ENCODE results near the gene TRAPPC2L. TPM values are rescaled to one million over a fixed set of nuclear protein-coding genes. Genes with fewer than 3 reads are reported as not detected.

TRAPPC2L gene
- total RNA-seq, 1 experiment from 2014 or later: 94.1 TPM

DNA sequence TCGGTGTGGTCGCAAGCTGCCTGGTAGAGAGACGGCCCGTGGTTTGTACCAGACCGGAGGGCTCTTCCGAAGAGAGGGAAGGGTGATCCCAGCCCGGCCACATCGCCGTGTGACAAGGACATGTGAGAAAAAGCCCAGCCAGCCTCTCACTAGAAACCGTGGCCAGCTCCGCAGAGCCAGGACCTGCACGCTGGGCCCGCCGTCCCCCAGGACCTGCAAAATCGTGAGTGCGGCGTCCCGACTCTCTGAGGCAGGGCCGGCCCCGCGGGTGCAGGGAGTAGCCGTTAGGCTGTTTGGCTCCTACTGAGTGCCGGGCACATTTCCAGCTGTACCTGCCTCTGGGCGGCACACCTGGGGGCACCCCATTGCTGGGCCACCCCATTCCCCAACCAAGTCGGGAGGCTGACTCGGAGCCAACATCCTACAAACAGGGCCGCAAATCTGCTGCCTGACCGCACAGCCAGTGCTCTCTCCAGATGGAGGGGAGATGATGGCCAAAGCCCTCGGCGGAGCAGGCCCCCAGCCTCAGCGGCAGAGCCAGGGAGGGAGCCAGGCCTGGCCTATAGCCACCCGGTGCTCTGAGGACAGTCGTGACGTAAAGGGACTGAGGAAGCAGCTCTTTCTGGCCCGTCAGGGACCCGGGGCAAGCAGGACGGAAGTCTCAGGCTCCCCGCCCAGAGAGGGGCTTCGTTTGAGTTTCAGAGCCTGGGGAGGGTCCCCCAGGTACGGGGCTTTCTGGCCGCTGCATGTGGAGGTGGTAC is 43.2 kb downstream of the TRAPPC2L start:
- Histone ChIP-seq H3K27me3 (ENCODE audit: insufficient read depth, low read length) (no peaks in the 10 kb centered on the region), H2AFZ (ENCODE audit: low read depth, low read length, poor library complexity, severe bottlenecking) (no peak overlapping the region), H3K4me3 (replicated peaks in 1 of 2; ENCODE audit: low read depth in 1 of 2, low read length in 2 of 2) (no peak overlapping the region), H3K9me3 (ENCODE audit: control insufficient read depth in 1 of 2, insufficient read depth in 1 of 2, low read depth in 1 of 2, low read length in 2 of 2) (no peaks in the 10 kb centered on the region), H3K36me3 (ENCODE audit: control insufficient read depth in 1 of 2, insufficient read depth in 2 of 2, low read length in 2 of 2) (no peaks in the 10 kb centered on the region; a peak in 1 of 4 replicates), H3K4me1 (ENCODE audit: control insufficient read depth in 1 of 2, insufficient read depth in 2 of 2, low read length in 2 of 2) (peaks cover 0 to 6% of the 10 kb centered on the region in 2 experiments; a peak in 2 of 4 replicates), H3K4me2 (ENCODE audit: low read length) (no peak overlapping the region), H4K20me1 (ENCODE audit: insufficient read depth) (no peaks in the 10 kb centered on the region), H3K9ac (ENCODE audit: low read length) (no peak overlapping the region), H3K27ac (ENCODE audit: low read depth, low read length) (no peak overlapping the region; the same call in 1 of the 2 replicates), H3K9me2 (ENCODE audit: insufficient read depth) (no peaks in the 10 kb centered on the region), H3K79me2 (ENCODE audit: insufficient read depth, low read length) (no peaks in the 10 kb centered on the region)
- BruUV-seq (replicated peaks): no TSS peak
- no peak for DNase-seq (ENCODE audit: low read depth, low spot score)
- ChIA-PET RAD21 (ENCODE audit: low non-redundant PET in 1 of 2, low total read pairs in 2 of 2, uncharacterized antibody in 2 of 2, unreplicated experiment in 2 of 2) (no interaction called here), POLR2A (no interaction called here), CTCF (no interaction called here)
- no peak for ATAC-seq
- TF ChIP-seq, protein P1, sequence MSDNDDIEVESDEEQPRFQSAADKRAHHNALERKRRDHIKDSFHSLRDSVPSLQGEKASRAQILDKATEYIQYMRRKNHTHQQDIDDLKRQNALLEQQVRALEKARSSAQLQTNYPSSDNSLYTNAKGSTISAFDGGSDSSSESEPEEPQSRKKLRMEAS (IDR thresholded peaks at IDR 0.05): no peak
- TF ChIP-seq EZH2 (IDR thresholded peaks at IDR 0.05) (no peak), EZH2phosphoT487 (IDR thresholded peaks at IDR 0.05; ENCODE audit: borderline replicate concordance) (no peak), CBX3 (IDR thresholded peaks at IDR 0.05; ENCODE audit: low read depth) (no peak), FOSL1 (IDR thresholded peaks at IDR 0.05; ENCODE audit: low read depth) (no peak), YY1 (IDR thresholded peaks at IDR 0.05; ENCODE audit: extremely low read depth, insufficient replicate concordance, low read depth, low read length) (no peak), SP1 (IDR thresholded peaks at IDR 0.05; ENCODE audit: low read depth) (no peak), RAD21 (IDR thresholded peaks at IDR 0.05; ENCODE audit: low read depth) (no peak), SRF (IDR thresholded peaks at IDR 0.05; ENCODE audit: low read depth) (no peak), ZNF274 (IDR thresholded peaks at IDR 0.05; ENCODE audit: low read depth, low read length) (no peak), EGR1 (IDR thresholded peaks at IDR 0.05; ENCODE audit: low read depth) (no peak), TCF7L2 (IDR thresholded peaks at IDR 0.05; ENCODE audit: borderline replicate concordance, extremely low read depth, insufficient read depth, insufficient read length) (no peak)
- TF ChIP-seq, protein P2, sequence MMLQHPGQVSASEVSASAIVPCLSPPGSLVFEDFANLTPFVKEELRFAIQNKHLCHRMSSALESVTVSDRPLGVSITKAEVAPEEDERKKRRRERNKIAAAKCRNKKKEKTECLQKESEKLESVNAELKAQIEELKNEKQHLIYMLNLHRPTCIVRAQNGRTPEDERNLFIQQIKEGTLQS (IDR thresholded peaks at IDR 0.05): no peak
- TF ChIP-seq, protein P3, sequence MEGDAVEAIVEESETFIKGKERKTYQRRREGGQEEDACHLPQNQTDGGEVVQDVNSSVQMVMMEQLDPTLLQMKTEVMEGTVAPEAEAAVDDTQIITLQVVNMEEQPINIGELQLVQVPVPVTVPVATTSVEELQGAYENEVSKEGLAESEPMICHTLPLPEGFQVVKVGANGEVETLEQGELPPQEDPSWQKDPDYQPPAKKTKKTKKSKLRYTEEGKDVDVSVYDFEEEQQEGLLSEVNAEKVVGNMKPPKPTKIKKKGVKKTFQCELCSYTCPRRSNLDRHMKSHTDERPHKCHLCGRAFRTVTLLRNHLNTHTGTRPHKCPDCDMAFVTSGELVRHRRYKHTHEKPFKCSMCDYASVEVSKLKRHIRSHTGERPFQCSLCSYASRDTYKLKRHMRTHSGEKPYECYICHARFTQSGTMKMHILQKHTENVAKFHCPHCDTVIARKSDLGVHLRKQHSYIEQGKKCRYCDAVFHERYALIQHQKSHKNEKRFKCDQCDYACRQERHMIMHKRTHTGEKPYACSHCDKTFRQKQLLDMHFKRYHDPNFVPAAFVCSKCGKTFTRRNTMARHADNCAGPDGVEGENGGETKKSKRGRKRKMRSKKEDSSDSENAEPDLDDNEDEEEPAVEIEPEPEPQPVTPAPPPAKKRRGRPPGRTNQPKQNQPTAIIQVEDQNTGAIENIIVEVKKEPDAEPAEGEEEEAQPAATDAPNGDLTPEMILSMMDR (IDR thresholded peaks at IDR 0.05 in 2 of 3, conservative IDR thresholded peaks at IDR 0.05 in 1 of 3; ENCODE audit: borderline replicate concordance in 1 of 3, insufficient read depth in 1 of 3, low read depth in 2 of 3, low read length in 2 of 3): no peak
- TF ChIP-seq, protein P4, sequence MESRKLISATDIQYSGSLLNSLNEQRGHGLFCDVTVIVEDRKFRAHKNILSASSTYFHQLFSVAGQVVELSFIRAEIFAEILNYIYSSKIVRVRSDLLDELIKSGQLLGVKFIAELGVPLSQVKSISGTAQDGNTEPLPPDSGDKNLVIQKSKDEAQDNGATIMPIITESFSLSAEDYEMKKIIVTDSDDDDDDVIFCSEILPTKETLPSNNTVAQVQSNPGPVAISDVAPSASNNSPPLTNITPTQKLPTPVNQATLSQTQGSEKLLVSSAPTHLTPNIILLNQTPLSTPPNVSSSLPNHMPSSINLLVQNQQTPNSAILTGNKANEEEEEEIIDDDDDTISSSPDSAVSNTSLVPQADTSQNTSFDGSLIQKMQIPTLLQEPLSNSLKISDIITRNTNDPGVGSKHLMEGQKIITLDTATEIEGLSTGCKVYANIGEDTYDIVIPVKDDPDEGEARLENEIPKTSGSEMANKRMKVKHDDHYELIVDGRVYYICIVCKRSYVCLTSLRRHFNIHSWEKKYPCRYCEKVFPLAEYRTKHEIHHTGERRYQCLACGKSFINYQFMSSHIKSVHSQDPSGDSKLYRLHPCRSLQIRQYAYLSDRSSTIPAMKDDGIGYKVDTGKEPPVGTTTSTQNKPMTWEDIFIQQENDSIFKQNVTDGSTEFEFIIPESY (IDR thresholded peaks at IDR 0.05; ENCODE audit: extremely low read depth, insufficient replicate concordance, low read length): no peak
- intact Hi-C loops (cut with micrococcal nuclease): no loop called here

Measured in HCT116 (cell line).